Fibroblast of lung (primary cell): Measurements from ENCODE around the gene PKN1. TPM values are rescaled to one million over a fixed set of nuclear protein-coding genes. Genes with fewer than 3 reads are reported as not detected.

Source experiments
- DNase-seq, 2 donors: peaks; one replicate each; pipeline versions ENCODE4 v3.0.0 to v3.0.0-alpha.2; 2010; ENCODE audit warnings: low read depth in 2 of 2
- H2AFZ ChIP-seq: 2 replicates; pipeline ENCODE4 v1.5.1; 2012; ENCODE audit warnings: low read length, control low read depth, inconsistent platforms
- H3K27ac ChIP-seq: 2 replicates; pipeline ENCODE4 v1.5.1; 2011; ENCODE audit warnings: low read length, control low read depth; ENCODE audit not compliant: insufficient read depth
- H3K27me3 ChIP-seq: 2 replicates; pipeline ENCODE4 v1.5.1; 2011; ENCODE audit warnings: mild to moderate bottlenecking, low read length; ENCODE audit not compliant: control insufficient read depth, insufficient read depth
- H3K36me3 ChIP-seq: 2 replicates; pipeline ENCODE4 v1.5.1; 2011; ENCODE audit warnings: low read length; ENCODE audit not compliant: control insufficient read depth, insufficient read depth
- H3K4me1 ChIP-seq: 2 replicates; pipeline ENCODE4 v1.5.1; 2011; ENCODE audit warnings: low read length; ENCODE audit not compliant: control insufficient read depth, insufficient read depth; ENCODE audit errors: extremely low read depth
- H3K4me2 ChIP-seq: 2 replicates; pipeline ENCODE4 v1.5.1; 2011; ENCODE audit warnings: low read length, control low read depth; ENCODE audit not compliant: insufficient read depth; ENCODE audit errors: extremely low read depth
- H3K4me3 ChIP-seq, 4 experiments: fragments of 200-600 bp in 1 of 4; sonication (generic) in 1 of 4; replicated peaks in 1 of 4; 2 replicates each; pipeline ENCODE4 v1.5.1; 2011 to 2016; ENCODE audit warnings: low read length in 4 of 4, low read depth in 3 of 4, mild to moderate bottlenecking in 3 of 4, control low read depth in 2 of 4, inconsistent platforms in 1 of 4, mixed read lengths in 1 of 4; ENCODE audit not compliant: insufficient read depth in 1 of 4; ENCODE audit errors: control extremely low read depth in 1 of 4
- H3K79me2 ChIP-seq: 2 replicates; pipeline ENCODE4 v1.5.1; 2012; ENCODE audit warnings: mild to moderate bottlenecking, low read length, inconsistent platforms; ENCODE audit not compliant: control insufficient read depth, insufficient read depth
- H3K9ac ChIP-seq: 2 replicates; pipeline ENCODE4 v1.5.1; 2011; ENCODE audit warnings: mild to moderate bottlenecking, low read length, control low read depth; ENCODE audit not compliant: insufficient read depth
- H3K9me3 ChIP-seq: 2 replicates; pipeline ENCODE4 v1.5.1; 2012; ENCODE audit warnings: low read depth, low read length; ENCODE audit not compliant: control insufficient read depth, insufficient read depth
- H4K20me1 ChIP-seq: 2 replicates; pipeline ENCODE4 v1.5.1; 2011; ENCODE audit warnings: low read length; ENCODE audit not compliant: control insufficient read depth, insufficient read depth; ENCODE audit errors: extremely low read depth
- EZH2 ChIP-seq: IDR thresholded peaks from 2 replicates; pipeline ENCODE4 v1.5.1; 2012; ENCODE audit warnings: low read length, control low read depth, mild to moderate bottlenecking; ENCODE audit errors: missing control alignments
- polyA plus RNA-seq, 2 donors: library from polyadenylated mRNA; depleted of rRNA in 1 of 2; stranded (reverse) in 1 of 2; unstranded in 1 of 2; fragments of >200 nt; gene quantifications; 2 replicates each; pipeline ENCODE4 v1.2.1, GENCODE V29; 2011 to 2012; ENCODE audit warnings: missing spikeins in 1 of 2
- total RNA-seq: library from RNA; depleted of rRNA; stranded (reverse); fragments of >200 nt; gene quantifications from 2 replicates; pipeline ENCODE4 v1.2.1, GENCODE V29; 2014
- TF ChIP-seq, protein P1 (sequence below), 2 donors: IDR thresholded peaks in 1 of 2; conservative IDR thresholded peaks in 1 of 2; 1 replicate in 1 of 2; 2 replicates in 1 of 2; pipeline ENCODE4 v1.5.1; 2011 to 2012; ENCODE audit warnings: low read length in 2 of 2, control low read depth in 1 of 2, inconsistent platforms in 1 of 2, low read depth in 1 of 2, mild to moderate bottlenecking in 1 of 2

The PKN1 gene
- total and polyA plus RNA-seq, 2 donors (not counting 1 experiment from before 2014, with no cell fraction given) = 43.2 to 141 TPM

DNA sequence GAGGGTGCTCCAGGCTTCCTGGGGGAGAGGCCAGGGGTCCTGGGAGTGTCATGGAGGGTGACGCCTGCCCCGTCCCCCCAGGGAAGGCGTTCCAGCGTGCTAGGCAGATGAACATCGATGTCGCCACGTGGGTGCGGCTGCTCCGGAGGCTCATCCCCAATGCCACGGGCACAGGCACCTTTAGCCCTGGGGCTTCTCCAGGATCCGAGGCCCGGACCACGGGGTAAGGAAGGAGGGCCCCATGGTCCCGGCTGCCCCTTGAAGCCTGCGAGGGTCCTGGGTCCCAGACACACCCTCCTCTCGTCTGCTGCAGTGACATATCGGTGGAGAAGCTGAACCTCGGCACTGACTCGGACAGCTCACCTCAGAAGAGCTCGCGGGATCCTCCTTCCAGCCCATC lies 30.6 kb downstream of the PKN1 start:
- H3K36me3 ChIP-seq = peaks cover 13% of the 10 kb centered on the region
- H4K20me1 ChIP-seq = no peaks in the 10 kb centered on the region
- no peak for DNase-seq
- no peaks in the 10 kb centered on the region for H3K9me3 ChIP-seq
- TF ChIP-seq EZH2 = no peak
- TF ChIP-seq, protein P1, sequence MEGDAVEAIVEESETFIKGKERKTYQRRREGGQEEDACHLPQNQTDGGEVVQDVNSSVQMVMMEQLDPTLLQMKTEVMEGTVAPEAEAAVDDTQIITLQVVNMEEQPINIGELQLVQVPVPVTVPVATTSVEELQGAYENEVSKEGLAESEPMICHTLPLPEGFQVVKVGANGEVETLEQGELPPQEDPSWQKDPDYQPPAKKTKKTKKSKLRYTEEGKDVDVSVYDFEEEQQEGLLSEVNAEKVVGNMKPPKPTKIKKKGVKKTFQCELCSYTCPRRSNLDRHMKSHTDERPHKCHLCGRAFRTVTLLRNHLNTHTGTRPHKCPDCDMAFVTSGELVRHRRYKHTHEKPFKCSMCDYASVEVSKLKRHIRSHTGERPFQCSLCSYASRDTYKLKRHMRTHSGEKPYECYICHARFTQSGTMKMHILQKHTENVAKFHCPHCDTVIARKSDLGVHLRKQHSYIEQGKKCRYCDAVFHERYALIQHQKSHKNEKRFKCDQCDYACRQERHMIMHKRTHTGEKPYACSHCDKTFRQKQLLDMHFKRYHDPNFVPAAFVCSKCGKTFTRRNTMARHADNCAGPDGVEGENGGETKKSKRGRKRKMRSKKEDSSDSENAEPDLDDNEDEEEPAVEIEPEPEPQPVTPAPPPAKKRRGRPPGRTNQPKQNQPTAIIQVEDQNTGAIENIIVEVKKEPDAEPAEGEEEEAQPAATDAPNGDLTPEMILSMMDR (conservative IDR thresholded peaks at IDR 0.05 in 1 of 2, IDR thresholded peaks at IDR 0.05 in 1 of 2; ENCODE audit: low read depth in 1 of 2, low read length in 2 of 2) = no peak
- no peaks in the 10 kb centered on the region for H3K4me1 ChIP-seq
- no peak overlapping the region for H3K27ac ChIP-seq
- no peak overlapping the region for H3K4me3 ChIP-seq
- H3K4me2 ChIP-seq = no peak overlapping the region
- H3K9ac ChIP-seq = no peak overlapping the region
- no peaks in the 10 kb centered on the region for H3K27me3 ChIP-seq
- no peak overlapping the region for H2AFZ ChIP-seq
- H3K79me2 ChIP-seq = no peaks in the 10 kb centered on the region

DNA sequence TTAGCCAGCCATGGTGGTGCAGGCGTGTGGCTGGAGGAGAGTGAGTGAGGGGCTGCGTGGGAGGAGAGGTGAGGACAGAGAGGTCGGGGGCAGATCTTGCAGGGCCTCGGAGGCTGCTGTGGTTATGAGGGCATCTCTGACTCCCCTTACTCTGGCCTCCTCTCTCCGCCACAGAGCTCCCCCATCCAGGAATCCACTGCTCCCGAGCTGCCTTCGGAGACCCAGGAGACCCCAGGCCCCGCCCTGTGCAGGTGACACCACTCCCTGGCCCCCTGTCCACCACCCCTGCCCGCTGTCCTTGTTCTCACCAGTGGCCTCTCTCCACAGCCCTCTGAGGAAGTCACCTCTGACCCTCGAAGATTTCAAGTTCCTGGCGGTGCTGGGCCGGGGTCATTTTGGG lies 34.3 kb downstream of the PKN1 start:
- no peak for TF ChIP-seq EZH2
- TF ChIP-seq, protein P1 (conservative IDR thresholded peaks at IDR 0.05 in 1 of 2, IDR thresholded peaks at IDR 0.05 in 1 of 2; ENCODE audit: low read depth in 1 of 2, low read length in 2 of 2) = no peak
- H3K27me3 ChIP-seq = no peaks in the 10 kb centered on the region
- H3K4me1 ChIP-seq = no peaks in the 10 kb centered on the region

DNA sequence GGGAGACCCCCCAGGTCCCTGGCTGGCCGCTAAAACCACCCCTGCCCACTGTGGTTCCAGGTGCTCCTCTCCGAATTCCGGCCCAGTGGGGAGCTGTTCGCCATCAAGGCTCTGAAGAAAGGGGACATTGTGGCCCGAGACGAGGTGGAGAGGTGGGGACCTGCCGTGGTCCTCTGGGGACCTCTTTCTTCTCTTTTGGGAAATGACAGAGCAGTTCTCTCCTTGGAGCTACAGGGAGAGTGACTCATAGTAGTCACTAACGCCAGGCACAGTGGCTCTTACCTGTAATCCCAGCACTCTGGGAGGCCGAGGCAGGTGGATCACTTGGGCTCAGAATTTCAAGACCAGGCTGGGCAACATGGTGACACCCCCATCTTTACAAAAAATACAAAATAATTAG lies 34.7 kb downstream of the PKN1 start:
- Histone ChIP-seq H3K4me3 (no peak overlapping the region), H3K9me3 (no peaks in the 10 kb centered on the region), H3K79me2 (no peaks in the 10 kb centered on the region), H2AFZ (no peak overlapping the region), H3K27me3 (no peaks in the 10 kb centered on the region), H3K36me3 (peaks cover 17% of the 10 kb centered on the region), H3K4me1 (no peaks in the 10 kb centered on the region), H3K27ac (no peak overlapping the region), H3K9ac (no peak overlapping the region), H4K20me1 (no peaks in the 10 kb centered on the region), H3K4me2 (no peak overlapping the region)
- TF ChIP-seq EZH2 = no peak
- TF ChIP-seq, protein P1 (conservative IDR thresholded peaks at IDR 0.05 in 1 of 2, IDR thresholded peaks at IDR 0.05 in 1 of 2; ENCODE audit: low read depth in 1 of 2, low read length in 2 of 2) = no peak
- DNase-seq = no peak

More for the DNA sequence above, 34.3 kb downstream of the PKN1 start:
- H3K36me3 ChIP-seq = peaks cover 17% of the 10 kb centered on the region
- DNase-seq = no peak
- no peak overlapping the region for H3K4me3 ChIP-seq
- no peak overlapping the region for H3K9ac ChIP-seq
- no peaks in the 10 kb centered on the region for H4K20me1 ChIP-seq
- no peak overlapping the region for H3K4me2 ChIP-seq
- no peak overlapping the region for H2AFZ ChIP-seq
- H3K9me3 ChIP-seq = no peaks in the 10 kb centered on the region
- no peak overlapping the region for H3K27ac ChIP-seq
- no peaks in the 10 kb centered on the region for H3K79me2 ChIP-seq
